GM12874 (cell line): ENCODE data around the gene ENOX1.

Experiments
- TF ChIP-seq, protein P1 (sequence below): IDR thresholded peaks from 2 replicates; pipeline ENCODE4 v1.5.1; 2011; ENCODE audit warnings: low read depth, mild to moderate bottlenecking, control low read depth, low read length, moderate library complexity; ENCODE audit not compliant: insufficient read depth

ENOX1 gene

GRCh38 chr13:43376596-43376995 is 410.2 kb downstream of the ENOX1 start:
- TF ChIP-seq, protein P1, sequence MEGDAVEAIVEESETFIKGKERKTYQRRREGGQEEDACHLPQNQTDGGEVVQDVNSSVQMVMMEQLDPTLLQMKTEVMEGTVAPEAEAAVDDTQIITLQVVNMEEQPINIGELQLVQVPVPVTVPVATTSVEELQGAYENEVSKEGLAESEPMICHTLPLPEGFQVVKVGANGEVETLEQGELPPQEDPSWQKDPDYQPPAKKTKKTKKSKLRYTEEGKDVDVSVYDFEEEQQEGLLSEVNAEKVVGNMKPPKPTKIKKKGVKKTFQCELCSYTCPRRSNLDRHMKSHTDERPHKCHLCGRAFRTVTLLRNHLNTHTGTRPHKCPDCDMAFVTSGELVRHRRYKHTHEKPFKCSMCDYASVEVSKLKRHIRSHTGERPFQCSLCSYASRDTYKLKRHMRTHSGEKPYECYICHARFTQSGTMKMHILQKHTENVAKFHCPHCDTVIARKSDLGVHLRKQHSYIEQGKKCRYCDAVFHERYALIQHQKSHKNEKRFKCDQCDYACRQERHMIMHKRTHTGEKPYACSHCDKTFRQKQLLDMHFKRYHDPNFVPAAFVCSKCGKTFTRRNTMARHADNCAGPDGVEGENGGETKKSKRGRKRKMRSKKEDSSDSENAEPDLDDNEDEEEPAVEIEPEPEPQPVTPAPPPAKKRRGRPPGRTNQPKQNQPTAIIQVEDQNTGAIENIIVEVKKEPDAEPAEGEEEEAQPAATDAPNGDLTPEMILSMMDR: no peak

GRCh38 chr13:43375797-43376465 is 410.8 kb downstream of the ENOX1 start:
- TF ChIP-seq, protein P1: no peak

GRCh38 chr13:43374621-43375020 is 412.2 kb downstream of the ENOX1 start:
- TF ChIP-seq, protein P1: no peak

- TF ChIP-seq, protein P1: no peak
Observed at GRCh38 chr13:43373400-43373799, 413.4 kb downstream of the ENOX1 start.

DNA sequence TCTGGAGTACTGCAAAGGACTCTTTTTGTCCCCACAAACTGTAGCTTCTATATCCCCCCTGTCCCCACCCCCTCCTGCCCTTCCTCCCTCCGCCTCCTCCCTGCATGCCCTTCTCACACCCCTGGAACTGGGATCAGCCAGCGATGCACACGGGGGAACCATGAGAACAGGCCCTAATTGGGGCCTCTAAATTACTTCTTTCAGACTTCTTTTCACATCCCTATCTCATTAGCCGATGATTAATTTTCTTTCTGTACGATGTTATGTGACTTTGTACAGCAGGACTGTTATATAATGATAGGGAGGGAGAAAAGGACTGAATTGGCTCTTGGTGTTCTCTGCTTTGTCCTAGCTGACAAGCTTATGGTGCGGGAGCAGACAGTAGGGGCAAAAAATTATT is 415.9 kb downstream of the ENOX1 start:
- TF ChIP-seq, protein P1: no peak

DNA sequence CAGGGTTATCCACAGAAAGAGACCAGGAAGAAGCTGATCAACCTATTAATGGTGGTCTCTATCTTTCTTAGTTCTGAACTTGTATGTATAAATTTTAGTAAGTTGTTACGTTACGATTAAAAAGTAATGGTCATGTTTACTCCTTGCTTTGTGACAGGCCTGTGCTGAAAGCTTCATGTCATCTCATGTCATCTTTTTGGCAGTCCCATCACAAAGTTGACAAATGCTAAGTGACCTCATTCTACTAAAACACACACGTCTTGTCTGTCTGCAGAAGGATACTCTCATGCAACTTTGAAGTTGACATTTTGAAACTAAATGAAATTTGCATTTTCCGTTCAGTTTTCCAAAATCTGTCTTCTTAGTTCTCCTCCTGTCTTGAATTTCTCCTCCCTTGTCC is 417.5 kb downstream of the ENOX1 start:
- TF ChIP-seq, protein P1: no peak

DNA sequence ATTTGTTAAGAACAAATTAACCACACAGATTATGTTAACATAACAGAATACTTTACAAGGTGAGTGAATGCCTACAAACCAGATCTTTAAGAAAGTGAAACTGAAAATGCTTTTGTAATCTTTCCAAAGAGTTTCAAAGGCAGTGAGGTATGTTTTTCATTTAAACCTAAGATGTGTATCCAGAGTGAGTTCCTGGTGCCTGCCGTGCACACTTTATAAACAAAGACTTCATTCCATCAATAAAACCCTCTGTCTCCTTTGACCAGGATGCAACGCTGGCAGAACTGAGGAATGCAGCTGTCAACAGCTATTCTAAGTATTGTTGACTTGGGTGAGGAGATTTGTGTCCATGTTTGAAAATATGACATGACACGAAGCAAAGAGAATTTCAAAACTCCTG is 418.8 kb downstream of the ENOX1 start:
- TF ChIP-seq, protein P1: no peak

DNA sequence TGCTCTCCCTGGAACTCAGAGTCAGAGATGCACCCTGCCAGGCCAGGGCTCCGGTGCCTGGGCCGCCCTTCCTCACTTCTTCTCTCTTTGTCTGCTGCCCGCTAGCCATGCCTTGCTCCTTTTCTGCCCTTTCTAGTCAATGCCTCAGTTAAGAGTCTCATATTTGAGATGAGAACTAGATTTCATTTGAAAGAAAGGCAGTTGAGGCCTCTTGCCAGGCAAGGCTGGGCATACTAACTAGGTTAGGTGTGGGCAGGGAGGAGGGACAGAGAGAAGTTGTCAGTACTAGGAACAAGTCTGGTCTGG is 421.8 kb downstream of the ENOX1 start:
- TF ChIP-seq, protein P1: no peak
